ENCODE data around the gene ZNF181.

Gene ZNF181

DNA sequence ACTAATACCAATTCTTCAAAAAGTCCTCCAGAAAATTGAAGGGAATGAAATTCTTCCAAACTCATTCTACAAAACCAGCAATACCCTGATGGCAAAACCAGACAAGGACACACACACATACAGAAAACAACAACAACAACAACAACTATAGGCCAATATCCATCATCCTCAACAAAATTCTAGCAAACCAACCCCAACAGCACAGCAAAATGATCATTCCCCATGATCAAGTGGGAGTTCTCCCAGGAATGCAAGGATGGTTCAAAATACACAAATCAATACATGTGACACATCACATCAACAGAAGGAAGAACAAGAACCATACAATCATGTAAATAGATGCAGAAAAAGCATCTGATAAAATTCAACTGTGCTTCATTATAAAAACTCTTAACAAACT lies 18.7 kb upstream of the ZNF181 start:
- Histone ChIP-seq H3K36me3 (ENCODE audit: insufficient read depth, low read length) (no peaks in the 10 kb centered on the region), H3K4me3 (ENCODE audit: low read depth in 1 of 2, low read length in 2 of 2) (no peak overlapping the region), H3K4me1 (ENCODE audit: insufficient read depth, low read length) (no peaks in the 10 kb centered on the region), H3K9ac (ENCODE audit: low read length) (no peak overlapping the region), H3K27me3 (ENCODE audit: control insufficient read depth in 1 of 2, insufficient read depth in 2 of 2, low read length in 2 of 2) (no peaks in the 10 kb centered on the region), H3K9me3 (ENCODE audit: low read length) (peaks cover 4% of the 10 kb centered on the region), H3K27ac (ENCODE audit: low read depth, low read length) (no peak overlapping the region)

DNA sequence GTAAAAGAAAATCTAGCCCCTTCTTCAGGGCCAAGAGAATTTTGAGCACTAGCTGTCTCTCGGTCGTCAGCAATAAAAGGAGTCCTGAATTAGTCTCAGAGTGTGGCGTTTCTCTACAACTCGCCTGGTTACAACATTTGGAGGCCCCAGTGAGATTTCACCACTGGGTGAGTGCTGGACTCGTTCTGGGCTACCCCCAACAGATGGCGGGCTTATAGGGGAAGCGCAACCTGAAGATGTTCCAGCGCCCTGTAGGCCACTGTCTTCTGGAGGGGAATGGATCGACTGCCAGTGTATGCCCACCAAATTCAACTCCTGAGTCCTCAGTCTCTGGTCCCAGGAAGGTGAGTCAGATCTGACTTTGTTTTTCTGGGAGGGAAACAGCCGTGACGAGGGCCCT lies 11.7 kb upstream of the ZNF181 start:
- Histone ChIP-seq H3K9me3 (ENCODE audit: low read length) (no peaks in the 10 kb centered on the region), H3K27ac (ENCODE audit: low read depth, low read length) (no peak overlapping the region), H3K9ac (ENCODE audit: low read length) (no peak overlapping the region), H3K27me3 (ENCODE audit: control insufficient read depth in 1 of 2, insufficient read depth in 2 of 2, low read length in 2 of 2) (no peaks in the 10 kb centered on the region), H3K4me1 (ENCODE audit: insufficient read depth, low read length) (no peaks in the 10 kb centered on the region), H3K36me3 (ENCODE audit: insufficient read depth, low read length) (no peaks in the 10 kb centered on the region), H3K4me3 (ENCODE audit: low read depth in 1 of 2, low read length in 2 of 2) (no peak overlapping the region)

DNA sequence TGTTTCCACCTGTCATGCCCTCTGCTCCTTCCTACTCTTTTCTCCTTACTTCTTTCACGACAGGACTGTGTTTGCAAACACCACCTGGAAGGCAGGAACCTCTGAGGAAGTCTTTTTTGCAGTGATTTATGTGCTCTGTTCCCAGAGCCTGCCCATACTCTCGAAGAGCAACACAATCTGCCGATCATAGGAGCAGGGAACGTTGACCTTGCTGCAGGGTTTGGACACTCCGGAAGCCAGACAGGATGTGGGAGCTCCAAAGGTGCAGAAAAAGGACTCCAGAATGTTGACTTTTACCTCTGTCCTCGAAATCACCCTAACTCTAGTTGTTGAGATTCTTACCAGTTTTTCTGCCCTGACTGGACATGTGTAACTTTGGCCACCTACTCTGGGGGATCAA lies 8.6 kb upstream of the ZNF181 start:
- Histone ChIP-seq H3K36me3 (ENCODE audit: insufficient read depth, low read length) (no peaks in the 10 kb centered on the region), H3K4me3 (ENCODE audit: low read depth in 1 of 2, low read length in 2 of 2) (no peak overlapping the region), H3K4me1 (ENCODE audit: insufficient read depth, low read length) (no peaks in the 10 kb centered on the region), H3K9ac (ENCODE audit: low read length) (no peak overlapping the region), H3K27me3 (ENCODE audit: control insufficient read depth in 1 of 2, insufficient read depth in 2 of 2, low read length in 2 of 2) (no peaks in the 10 kb centered on the region), H3K27ac (ENCODE audit: low read depth, low read length) (no peak overlapping the region), H3K9me3 (ENCODE audit: low read length) (no peaks in the 10 kb centered on the region)

DNA sequence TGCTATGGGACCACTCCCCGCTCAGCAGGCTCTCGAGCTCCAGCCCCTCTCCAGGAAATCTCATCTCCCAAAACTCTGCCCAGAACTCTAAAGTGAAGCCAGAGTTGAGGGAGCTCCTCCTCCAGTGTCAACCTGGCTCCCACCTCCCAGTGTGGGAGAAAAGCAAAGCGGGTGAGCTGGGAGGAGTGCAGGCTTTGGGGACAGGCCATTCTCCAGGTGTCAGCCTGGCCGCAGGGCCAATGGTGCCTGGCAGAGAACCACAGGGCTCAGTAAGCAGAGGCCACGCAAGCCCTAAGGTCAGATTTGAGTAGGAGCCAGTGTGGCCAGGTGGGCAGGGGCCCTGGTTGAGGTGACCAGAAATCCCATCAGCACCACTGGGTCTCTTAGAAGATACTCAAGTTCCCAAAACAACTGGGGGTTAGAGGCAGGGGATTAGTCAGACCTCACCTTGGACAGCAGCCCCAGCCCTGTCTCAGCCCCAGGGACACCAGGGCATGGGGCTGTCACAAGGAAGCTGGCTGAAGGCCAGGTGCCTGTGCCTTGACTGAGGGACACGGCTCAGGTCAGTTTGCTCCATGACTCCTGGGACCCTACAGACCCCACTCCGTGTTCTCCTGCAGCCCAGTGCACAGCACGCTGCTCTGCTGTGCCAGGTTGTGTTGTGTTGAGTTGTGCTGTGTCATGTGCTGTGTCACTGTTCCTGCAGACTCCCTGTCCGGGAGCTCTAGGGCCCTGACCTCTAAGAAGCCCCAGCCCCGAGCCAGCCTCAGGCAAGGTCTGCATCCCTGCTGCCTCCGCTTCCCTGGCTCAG lies 2.8 kb upstream of the ZNF181 start:
- no peak overlapping the region for H3K9ac ChIP-seq (ENCODE audit: low read length)
- no peak overlapping the region for H3K4me3 ChIP-seq (ENCODE audit: low read depth in 1 of 2, low read length in 2 of 2)
- peaks cover 7% of the 10 kb centered on the region for H3K36me3 ChIP-seq (ENCODE audit: insufficient read depth, low read length)
- H3K9me3 ChIP-seq (ENCODE audit: low read length): no peaks in the 10 kb centered on the region
- peaks cover 24% of the 10 kb centered on the region for H3K4me1 ChIP-seq (ENCODE audit: insufficient read depth, low read length)
- H3K27me3 ChIP-seq (ENCODE audit: control insufficient read depth in 1 of 2, insufficient read depth in 2 of 2, low read length in 2 of 2): no peaks in the 10 kb centered on the region
- no peak overlapping the region for H3K27ac ChIP-seq (ENCODE audit: low read depth, low read length)

DNA sequence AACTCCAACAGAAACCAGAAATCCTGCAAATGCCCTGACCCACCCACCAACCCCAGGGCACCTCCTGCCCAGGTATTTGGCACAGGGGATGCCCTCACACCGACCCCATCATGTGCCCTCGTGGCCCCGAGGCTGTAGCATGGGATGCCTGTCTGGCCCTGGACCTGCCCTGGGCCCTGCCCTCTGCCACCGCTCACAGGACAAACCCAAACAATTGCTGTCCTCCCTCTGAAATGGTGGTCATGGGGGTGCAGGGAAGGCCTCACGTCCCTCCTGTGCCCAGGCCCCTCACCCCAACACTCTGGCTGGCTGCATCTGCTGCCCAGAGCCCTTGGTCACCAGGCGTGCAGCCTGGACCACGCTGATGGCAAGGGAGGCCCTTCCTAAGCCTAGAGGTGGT lies 2.1 kb upstream of the ZNF181 start:
- Histone ChIP-seq H3K27ac (ENCODE audit: low read depth, low read length) (no peak overlapping the region), H3K36me3 (ENCODE audit: insufficient read depth, low read length) (peaks cover 8% of the 10 kb centered on the region), H3K4me3 (ENCODE audit: low read depth in 1 of 2, low read length in 2 of 2) (no peak overlapping the region), H3K27me3 (ENCODE audit: control insufficient read depth in 1 of 2, insufficient read depth in 2 of 2, low read length in 2 of 2) (no peaks in the 10 kb centered on the region), H3K9me3 (ENCODE audit: low read length) (no peaks in the 10 kb centered on the region), H3K9ac (ENCODE audit: low read length) (no peak overlapping the region), H3K4me1 (ENCODE audit: insufficient read depth, low read length) (peaks cover 26% of the 10 kb centered on the region)

DNA sequence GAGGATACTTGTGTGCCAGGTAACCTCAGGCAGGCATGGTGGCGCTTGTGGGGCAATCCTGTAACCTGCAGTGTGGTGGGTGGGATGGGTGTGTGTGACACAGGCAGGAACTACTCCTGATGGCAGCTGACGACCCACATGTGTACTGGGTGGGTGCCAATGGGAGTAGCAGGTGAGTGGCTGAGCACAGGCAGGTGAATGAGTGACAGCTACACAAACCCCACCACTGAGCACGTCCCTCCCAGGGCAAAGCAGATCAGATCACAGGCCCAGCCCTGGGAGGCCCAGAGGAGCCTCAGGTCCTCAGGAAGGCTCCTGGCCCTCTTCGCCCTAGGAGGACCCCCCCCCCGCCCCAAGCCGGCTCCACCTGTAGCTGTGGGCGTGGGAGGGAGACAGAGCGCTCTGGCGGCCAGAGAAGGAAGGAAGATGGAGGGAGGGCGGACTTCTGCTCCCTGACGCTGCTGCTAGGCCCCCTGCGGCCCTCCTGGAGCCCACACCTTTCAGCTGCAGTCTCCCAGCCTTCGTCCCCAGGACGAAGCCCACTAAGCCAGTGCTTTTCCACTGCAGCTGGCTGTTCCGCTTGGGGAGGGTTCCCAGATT lies 1.3 kb upstream of the ZNF181 start:
- Histone ChIP-seq H3K4me3 (ENCODE audit: low read depth in 1 of 2, low read length in 2 of 2) (peak overlapping the region; percentile 88 to 91), H3K27me3 (ENCODE audit: control insufficient read depth in 1 of 2, insufficient read depth in 2 of 2, low read length in 2 of 2) (no peaks in the 10 kb centered on the region), H3K27ac (ENCODE audit: low read depth, low read length) (peak overlapping the region; percentile 85), H3K36me3 (ENCODE audit: insufficient read depth, low read length) (peaks cover 12% of the 10 kb centered on the region), H3K4me1 (ENCODE audit: insufficient read depth, low read length) (peaks cover 26% of the 10 kb centered on the region), H3K9ac (ENCODE audit: low read length) (no peak overlapping the region), H3K9me3 (ENCODE audit: low read length) (peaks cover 3% of the 10 kb centered on the region)

DNA sequence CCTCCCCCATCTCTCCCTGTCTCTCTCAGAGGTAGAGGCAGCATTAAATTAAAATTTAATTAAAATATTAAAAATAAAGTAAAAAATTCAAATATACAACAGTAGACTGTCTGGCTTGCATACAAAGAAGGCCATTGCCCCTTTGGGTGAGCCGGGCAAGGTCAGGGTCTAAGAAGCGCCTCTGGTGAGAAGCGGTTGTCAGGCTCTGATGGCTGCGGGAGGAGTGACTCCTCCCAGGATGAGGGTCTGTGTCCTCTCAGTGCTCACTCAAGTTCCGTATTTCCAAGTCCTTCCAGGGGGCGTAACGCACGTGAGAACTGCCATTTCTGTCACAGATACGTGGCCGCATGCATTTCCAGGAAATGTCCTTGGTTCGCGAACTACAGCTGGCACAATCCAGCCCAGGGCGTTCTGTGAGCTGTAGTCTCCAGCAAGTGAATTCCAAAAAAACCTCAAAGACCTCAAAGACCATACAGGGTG lies 737 bp upstream of the ZNF181 start:
- Histone ChIP-seq H3K9me3 (ENCODE audit: low read length) (peaks cover 7% of the 10 kb centered on the region), H3K36me3 (ENCODE audit: insufficient read depth, low read length) (peaks cover 18% of the 10 kb centered on the region), H3K4me1 (ENCODE audit: insufficient read depth, low read length) (peaks cover 26% of the 10 kb centered on the region), H3K9ac (ENCODE audit: low read length) (peak overlapping the region; percentile 88), H3K27me3 (ENCODE audit: control insufficient read depth in 1 of 2, insufficient read depth in 2 of 2, low read length in 2 of 2) (no peaks in the 10 kb centered on the region), H3K27ac (ENCODE audit: low read depth, low read length) (peak overlapping the region; percentile 85), H3K4me3 (ENCODE audit: low read depth in 1 of 2, low read length in 2 of 2) (peak overlapping the region; percentile 88 to 91)

DNA sequence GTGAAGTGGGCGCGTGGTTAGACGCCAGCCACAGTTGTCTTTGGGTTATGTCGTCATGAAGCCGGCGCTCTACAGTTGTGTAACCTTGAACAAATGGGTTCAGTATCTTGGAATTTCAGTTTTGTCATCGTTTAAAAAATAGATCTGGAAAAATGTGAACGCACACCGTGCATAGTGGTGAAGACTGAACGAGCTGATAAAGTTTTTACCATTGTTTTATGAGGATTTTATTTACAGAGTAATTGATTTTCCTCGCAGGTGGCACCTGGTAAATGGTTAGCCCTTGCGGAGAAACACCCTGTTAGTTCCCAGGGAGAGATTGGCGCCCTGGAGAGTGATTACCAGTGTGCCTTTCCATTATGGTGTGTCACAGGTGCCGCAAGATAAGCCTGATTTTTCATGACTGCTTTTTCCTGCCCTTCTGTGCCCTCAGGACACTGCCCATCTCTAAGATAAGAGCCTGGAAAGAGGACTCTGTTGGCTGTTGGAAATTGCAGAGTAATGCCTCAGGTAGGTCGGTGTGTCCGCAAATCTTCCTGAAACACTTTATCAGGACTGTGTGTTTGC lies 577 bp downstream of the ZNF181 start:
- Histone ChIP-seq H3K4me3 (ENCODE audit: low read depth in 1 of 2, low read length in 2 of 2) (peak overlapping the region; percentile 88 to 91), H3K9ac (ENCODE audit: low read length) (peak overlapping the region; percentile 88), H3K9me3 (ENCODE audit: low read length) (peaks cover 13% of the 10 kb centered on the region), H3K27me3 (ENCODE audit: control insufficient read depth in 1 of 2, insufficient read depth in 2 of 2, low read length in 2 of 2) (no peaks in the 10 kb centered on the region), H3K4me1 (ENCODE audit: insufficient read depth, low read length) (peaks cover 26% of the 10 kb centered on the region), H3K36me3 (ENCODE audit: insufficient read depth, low read length) (peaks cover 30% of the 10 kb centered on the region), H3K27ac (ENCODE audit: low read depth, low read length) (peak overlapping the region; percentile 85)

DNA sequence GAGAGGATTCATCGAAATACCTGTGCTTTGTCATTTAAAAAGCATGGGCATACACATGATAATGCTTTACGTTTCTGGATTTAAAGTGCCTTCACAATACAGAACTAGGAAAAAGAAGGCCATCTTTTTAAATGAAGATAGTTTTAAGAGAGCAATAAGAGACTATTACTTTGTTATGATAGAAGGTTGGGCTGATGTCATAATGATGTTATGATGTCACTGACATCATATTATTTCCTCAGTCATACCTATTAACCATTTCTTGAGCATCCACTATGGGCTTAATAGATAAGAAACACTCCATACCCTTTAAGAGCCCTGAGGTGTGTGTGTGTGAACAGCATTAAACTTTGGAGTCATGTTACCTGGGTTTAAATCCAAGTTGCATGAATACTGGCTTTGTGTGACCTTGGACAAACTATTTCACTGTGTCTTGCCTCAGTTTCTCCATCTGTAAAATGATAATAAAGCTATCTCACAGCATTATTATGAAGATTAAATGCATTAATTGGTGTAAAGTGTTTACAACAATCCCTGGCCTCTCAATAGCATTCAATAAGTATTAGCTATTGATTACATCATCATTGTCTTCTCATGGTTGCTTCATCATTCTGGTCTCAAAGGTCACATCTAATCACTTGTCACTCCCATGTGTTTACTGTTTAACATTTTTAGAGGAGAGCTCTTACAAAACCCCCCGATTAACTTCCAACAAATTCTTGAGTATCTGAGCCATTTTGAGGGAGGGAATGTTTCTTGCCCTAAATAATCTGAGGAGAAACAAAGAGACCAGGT lies 11.1 kb downstream of the ZNF181 start:
- peaks cover 13% of the 10 kb centered on the region for H3K36me3 ChIP-seq (ENCODE audit: insufficient read depth, low read length)
- H3K4me3 ChIP-seq (ENCODE audit: low read depth in 1 of 2, low read length in 2 of 2): no peak overlapping the region
- H3K9me3 ChIP-seq (ENCODE audit: low read length): peaks cover 34% of the 10 kb centered on the region
- no peaks in the 10 kb centered on the region for H3K4me1 ChIP-seq (ENCODE audit: insufficient read depth, low read length)
- no peak overlapping the region for H3K9ac ChIP-seq (ENCODE audit: low read length)
- no peaks in the 10 kb centered on the region for H3K27me3 ChIP-seq (ENCODE audit: control insufficient read depth in 1 of 2, insufficient read depth in 2 of 2, low read length in 2 of 2)
- no peak overlapping the region for H3K27ac ChIP-seq (ENCODE audit: low read depth, low read length)

DNA sequence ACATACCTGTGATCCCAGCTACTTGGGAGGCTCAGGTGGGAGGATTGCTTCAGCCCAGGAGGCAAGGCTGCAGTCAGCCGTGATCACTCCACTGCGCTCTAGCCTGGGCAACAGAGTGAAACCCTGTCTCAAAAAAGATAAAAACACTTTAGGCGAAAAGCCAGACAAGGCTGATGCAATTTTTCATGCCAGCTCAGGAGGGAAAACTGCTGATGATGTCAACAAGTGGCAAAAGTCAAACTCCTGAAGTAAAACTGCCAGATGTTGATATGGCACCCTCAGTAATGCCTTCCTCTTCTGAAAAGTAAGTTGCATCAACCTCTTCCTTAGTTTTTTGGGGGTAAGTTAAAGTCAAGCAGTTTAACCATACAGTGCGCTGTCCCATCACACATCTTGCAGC lies 23.4 kb downstream of the ZNF181 start:
- Histone ChIP-seq H3K9ac (ENCODE audit: low read length) (no peak overlapping the region), H3K4me1 (ENCODE audit: insufficient read depth, low read length) (no peaks in the 10 kb centered on the region), H3K9me3 (ENCODE audit: low read length) (peaks cover 33% of the 10 kb centered on the region), H3K36me3 (ENCODE audit: insufficient read depth, low read length) (peaks cover 24% of the 10 kb centered on the region), H3K4me3 (ENCODE audit: low read depth in 1 of 2, low read length in 2 of 2) (no peak overlapping the region), H3K27me3 (ENCODE audit: control insufficient read depth in 1 of 2, insufficient read depth in 2 of 2, low read length in 2 of 2) (no peaks in the 10 kb centered on the region), H3K27ac (ENCODE audit: low read depth, low read length) (no peak overlapping the region)

Measured in muscle layer of colon (tissue), 2 donors.